ENCODE data around the gene GOLGA6L7.
"Not testable (repeated sequence)": the region's sequence is repeated elsewhere in the genome, so short reads cannot be mapped to it uniquely, and the experiment has no call there.

DNA sequence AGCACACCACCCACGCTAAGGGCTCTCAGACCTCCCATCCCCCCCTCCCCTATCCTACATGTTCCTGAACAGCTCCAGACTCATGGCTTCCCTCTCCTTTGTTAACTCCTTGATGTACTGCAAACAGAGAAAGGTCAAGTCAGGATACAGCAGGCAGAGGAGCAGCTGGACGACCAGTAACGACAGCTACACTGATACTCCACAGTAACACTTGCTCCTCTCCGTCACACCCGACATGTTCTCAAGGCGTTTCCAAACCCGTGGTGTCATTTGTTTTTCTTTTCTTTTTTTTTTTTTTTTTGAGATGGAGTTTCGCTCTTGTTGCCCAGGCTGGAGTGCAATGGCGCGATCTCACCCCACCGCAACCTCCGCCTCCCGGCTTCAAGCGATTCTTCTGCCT lies 4.3 kb downstream of the GOLGA6L7 start:
- TF ChIP-seq POLR2AphosphoS5, POLR2A (IDR thresholded peaks at IDR 0.05): not testable (repeated sequence)

All from transverse colon (tissue), 3 donors.